GM19025 (cell line): ENCODE measurements around the gene CNMD.

Source experiments
- ATAC-seq: cut with Tn5 transposase; IDR thresholded peaks from one replicate; pipeline ENCODE4 v1.9.1; 2021; ENCODE audit warnings: mild to moderate bottlenecking, low read depth, moderate library complexity; ENCODE audit not compliant: unreplicated experiment

The CNMD gene

DNA sequence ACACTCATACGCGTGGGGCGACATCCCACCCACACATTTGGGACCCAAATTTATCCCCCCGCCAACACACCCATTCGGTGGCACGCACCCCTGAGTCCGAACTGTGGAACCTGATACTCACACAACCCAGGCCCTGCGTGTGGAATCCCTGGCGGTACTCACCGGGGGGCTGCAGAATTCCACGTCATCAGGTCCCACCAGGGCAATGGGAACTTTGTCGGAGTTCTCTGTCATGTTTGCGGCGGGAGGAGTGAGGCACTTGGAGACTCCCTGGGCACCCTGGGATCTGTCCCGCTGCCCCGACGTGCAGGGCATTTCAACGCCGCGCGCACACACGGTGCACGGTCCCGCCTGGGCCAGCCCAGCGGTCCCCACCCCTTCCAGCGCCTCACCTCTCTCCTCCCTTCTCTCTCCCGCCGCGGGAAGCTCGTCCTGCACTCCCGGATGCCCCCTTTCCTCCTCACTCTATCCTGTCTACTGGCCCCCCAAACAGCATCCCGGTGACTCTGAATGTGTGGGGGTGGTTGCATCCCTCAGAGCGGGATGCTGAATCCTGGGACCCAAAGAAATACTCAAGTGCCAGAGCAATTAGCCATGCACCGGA lies at the start of gene CNMD:
TSS of gene CNMD (minus strand) at position 353 of the 604 bp plus-strand sequence. CDS start at position 234, 119 bp downstream.
- no peak for ATAC-seq

DNA sequence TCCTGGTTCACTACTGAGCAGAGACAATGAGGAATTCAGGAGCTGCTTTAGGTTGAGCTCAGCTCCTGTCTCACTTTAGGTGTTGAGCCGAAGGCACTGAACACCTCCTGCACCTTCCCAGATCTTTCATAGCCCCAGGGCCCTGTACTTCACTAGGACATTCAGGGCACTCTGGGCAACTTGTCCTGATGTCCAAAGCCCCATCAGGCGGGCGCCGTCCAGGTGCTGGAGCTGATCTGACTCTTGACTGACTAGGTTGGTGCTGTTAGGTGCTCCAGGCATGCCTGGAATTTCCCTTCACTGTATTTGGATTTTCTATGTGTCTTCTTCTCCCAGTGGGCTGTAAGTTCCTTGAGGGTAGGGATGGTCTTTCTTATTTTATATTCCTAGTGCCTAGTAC lies 48.4 kb upstream of the CNMD start:
- ATAC-seq = no peak

DNA sequence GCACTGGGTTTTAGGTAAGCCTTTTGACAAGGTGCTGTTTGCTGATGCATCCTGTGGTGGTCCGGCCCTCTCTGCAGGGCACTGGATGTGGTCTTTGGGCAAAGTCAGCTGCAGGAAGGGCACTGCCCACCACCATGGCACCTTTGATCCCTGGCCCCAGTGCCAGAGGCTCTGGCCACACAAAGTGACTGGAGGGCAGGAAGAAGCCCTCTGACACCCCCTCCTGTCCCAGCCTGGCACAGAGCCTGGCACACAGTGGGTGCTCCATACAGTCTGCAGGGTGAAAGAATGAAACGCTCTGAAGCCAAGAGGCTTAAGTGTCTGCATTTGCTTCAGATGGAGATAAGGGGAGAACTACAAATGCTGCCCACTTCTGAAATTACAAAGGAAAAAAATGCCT lies 47.6 kb upstream of the CNMD start:
- no peak for ATAC-seq

DNA sequence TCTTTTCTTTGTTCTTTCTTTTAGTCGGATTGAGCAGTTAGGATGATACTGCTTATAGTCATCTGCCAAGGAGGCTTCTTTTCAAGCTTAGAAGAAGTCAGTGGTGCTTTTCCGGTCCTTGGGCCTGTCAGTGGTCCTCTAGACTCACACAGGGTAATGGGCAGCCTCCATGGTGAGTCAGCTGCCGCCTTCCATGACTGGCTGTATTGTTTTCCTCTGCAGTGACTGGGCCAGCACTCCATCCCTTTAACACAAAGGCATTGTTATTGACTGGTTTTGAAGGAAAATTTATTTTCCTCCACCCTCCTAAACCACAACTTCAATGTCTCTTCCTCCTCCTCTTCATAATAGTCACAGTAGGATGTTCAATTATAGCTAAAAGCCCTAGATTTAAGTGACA lies 47.1 kb upstream of the CNMD start:
- no peak for ATAC-seq

DNA sequence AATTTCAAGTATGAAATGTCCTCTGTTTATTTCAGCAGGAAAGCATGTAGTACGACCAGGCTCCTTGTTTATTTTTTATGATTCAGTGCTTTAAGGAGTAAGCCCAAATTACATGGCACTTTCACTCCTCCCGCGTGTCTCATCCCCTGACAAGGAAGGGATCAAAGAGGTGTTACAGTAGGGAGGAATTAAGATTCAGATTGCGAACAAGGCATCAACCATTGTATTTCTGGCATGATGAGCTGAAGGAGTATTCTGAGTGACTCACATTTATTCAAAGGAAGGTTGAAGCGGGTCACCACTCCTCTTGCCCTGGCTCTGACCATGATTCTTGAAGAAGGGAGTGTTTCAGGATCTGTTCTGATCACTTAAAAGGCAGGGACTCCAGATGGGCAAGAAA lies 46.1 kb upstream of the CNMD start:
- ATAC-seq = no peak

DNA sequence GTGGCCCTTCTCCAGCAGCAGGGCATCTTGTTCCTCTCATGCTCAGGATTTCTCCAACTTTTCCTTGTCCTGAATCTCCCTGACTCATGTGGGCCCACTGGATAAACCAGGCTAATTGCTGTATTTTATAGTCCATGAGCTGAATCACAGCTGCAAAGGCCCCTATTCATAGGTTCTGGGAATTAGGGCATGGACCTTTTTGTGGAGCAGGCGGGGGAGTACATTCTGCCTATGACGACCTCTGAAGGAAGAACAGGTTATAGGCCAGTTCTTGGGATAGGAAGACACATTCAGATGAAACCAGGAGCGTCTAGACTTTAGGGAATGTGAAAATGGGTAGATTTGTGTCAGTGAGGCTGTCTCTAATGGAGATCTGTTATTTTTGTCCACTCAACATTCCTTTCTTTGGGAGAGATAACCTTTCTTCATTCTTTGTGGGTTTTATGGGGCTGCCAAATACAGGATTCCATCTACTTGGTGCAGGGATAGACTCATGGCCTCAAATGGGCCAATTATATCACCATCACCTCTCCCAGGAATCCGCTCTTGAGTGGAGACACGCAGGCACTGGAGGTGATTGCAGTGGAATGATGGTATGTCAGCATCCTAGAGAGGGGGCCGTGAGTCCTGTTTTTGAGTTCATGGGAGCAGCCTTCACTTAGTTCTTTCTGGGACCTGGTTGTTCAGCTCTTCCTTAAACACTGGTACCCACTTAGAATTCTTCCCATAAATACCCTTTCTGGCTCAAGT lies 45.1 kb upstream of the CNMD start:
- ATAC-seq = no peak

DNA sequence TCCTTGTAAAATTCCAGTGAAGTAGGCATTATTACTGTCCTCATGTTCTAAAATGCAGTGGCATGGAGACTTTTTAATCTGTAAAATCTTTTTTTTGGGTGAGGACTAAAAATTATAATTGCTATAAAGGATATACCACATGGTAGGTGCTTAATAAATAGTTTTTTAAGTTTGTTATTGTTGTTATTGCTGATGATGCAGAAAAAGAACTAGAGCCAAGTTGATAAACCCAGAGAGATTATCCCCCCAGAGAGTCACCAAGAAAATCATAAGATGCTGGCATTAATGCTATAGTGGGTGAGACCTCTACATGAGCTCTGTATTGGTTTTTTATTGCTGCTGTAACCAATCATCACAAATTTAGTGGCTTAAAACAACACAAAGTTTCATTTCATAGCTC lies 44.3 kb upstream of the CNMD start:
- ATAC-seq = no peak

DNA sequence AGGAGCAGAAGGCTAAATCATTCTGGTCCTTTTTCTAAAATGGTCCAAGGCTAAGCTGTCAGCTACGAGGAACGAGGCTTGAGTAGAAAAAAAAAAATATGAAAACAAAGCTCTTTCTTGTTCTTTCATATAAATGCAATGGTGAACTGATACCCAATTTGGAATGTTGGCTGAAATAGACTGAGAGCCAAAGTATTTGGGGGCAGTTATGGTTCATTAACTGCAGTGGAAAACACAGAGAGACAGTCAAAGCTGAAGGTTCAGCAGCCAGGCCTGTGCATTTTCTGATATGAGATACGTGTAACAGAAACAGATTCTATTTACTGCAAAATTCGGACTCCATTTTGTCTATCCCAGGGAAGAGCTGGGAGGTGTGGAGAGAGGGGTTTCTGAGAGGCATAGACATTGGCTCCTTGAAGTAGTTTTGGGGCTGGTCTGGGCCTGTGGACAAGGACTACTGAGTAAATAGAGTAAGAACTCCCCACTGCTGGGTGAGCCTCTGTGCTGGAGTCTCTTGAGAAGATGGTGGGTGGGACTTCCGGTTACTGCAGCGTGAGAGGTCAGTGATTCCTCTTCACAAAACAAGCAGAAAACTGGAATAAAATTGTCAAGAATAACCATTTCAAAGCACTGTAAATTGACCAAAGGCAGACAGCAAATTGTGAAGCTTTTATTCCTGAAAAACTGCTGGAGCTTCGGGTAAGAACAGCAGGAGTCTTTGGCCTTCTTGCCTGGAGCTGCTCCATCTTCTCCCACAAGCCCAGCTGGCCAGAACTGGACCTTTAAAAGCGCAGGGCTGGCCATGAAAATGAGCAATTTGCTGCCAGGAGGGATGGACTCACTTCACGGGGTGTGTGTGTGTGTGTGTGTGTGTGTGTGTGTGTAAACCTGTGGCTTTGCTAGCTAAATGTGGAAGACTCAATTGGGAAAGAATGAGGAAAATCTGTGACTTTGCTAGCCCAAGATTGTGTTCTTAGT lies 43.1 kb upstream of the CNMD start:
- no peak for ATAC-seq

DNA sequence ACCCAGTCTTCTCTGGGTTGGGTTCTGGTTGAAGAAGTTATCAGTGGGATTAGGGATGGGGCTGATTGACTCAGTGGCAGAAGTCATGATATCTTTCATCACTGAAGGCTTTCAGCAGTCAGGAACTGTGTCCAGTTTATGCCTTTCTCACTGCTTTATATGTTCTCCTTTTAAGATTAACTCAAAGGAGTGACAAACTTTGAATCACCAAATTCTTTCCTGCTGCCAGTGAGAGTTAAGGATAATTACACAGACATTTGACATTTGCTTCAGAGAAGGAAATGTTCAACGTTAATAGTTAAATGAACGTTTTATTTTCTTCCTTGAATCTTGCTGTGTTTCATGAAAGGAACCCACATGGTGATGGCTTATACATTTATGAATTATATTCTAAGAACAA lies 41.0 kb upstream of the CNMD start:
- no peak for ATAC-seq

DNA sequence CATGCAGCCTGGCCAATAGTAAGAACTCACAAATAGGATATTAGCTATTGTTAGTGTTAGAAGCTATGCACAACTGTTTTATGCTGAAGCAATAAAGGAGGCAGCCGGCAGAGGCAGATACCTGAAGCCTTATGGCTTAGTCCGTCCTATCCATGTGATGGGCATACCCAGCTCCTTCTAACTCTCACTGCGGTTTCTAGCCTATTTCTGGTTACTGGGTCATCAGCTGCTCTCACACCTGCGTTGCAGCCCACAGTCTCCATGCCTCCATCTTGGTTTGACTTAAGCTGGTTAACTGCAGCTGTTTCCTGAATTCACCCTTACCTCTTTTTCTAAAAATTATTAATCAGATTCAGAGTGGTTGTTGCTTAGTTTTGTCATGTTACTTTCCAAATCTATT lies 40.5 kb upstream of the CNMD start:
- ATAC-seq = no peak

DNA sequence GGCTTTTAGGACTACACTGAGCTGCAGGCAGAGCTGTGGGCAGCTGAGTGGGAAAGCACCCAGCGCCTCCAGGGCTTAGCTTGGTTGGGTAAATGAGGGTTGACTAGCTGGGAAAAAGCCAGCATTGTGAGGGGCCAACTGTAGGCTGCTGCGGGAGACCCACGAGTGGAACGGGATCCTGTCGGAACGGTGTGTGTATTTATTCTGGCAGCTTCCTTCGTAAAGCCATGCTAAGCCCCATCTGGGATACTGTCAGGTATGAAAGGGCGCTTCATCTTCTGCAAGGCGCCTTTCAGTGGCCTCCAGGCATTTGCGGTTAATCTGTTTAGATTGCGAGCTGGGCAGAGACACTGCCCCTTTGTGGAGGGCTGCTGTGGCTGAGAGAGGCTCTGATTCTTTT lies 39.5 kb upstream of the CNMD start:
- ATAC-seq = no peak

DNA sequence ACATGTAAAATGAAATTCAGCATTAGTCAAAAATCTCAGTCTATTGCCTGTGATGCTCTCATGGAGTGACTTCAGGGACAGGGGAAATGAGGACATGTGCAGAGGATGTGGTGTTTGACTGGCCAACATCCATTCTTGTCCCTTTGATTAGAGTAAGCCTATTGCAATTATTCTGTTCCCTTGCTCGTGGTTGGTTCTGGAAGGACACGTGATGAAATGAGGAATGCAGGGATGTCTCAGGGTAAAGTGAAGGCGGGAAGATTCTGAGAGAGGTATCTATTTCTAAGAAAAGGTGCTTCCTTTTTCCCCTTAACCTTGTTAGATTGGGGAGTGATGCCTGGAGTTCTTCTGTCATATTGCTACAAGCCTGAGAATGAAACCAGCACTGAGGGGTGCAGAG lies 37.1 kb upstream of the CNMD start:
- ATAC-seq = no peak

DNA sequence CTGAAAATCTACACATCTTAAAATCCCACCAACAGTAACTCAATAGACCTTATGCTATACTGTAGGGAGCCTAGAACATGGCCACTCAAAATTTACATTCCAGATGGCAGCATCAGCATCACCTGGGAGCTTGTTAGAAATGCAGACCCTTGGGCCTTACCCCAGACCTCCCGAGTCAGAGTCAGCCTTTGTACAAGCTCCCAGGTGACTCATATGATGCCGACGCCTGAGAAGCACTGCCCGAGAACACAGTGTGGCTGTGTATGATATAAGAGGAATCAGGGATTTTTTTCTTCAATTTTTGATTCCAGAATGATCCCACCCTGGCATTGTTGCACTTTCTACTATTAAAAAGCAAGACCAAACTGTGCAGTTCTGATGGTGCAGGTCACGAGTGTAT lies 35.9 kb upstream of the CNMD start:
- no peak for ATAC-seq

DNA sequence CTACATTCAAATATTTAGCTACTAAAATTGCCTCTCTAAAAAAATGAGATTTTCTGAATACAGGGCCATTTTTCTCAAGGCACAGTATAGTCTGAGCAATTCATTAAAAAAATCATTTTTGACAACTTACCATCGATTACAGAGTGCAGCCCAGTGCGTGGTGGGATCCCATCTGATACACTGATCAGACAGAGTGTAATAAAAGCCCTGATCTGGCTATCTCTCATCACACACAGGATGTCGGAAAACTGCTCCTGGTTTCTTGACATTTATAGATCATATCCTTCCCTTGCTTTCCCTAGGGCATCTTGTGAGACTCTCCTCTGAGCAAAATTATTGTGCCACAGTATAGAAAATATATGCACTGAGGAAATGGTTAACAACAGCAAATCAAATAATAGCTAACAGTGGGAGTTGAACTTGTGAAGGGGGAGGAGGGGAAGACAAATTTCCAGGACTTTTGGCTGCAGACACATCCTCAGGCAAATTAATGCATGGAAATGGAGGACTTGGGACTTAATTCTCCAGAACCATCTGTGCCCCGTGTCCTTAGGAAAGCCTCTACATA lies 28.4 kb upstream of the CNMD start:
- no peak for ATAC-seq

DNA sequence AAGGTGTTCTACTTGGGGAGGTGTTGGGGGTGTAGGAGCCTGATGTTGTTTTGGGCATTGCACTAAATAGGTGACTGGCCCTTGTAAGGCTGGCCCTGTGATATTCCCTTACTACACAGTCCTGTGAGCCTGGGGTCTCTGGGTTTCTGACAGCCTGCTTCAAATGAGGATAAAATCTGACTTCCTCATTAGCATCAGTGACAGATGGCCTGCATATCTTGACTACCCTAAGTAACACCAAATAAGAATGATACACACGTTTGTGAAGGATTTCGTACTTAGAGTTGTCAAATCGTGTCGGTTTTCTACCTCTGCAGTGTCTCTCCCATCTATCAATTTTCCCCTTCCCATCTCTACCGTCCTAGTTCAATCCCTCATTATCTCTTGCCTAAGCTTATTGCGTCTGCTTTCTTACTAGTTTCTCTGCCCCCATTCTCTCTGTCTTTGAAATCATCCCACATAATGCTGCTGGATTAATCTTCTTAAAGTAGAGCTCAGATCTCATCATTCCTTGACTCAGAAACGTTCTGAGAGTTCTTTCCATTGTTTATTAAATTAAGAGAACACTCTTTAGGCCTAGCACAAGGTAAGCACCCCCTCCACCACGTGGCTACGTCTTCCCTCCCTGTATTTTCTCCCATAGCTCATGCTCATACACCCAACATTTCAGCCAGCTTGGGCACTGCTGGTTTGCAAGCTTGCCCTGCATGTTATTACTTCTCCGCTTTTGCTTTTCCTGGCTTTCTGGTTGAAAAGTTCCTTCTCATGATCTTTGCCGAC lies 26.2 kb upstream of the CNMD start:
- ATAC-seq = no peak

DNA sequence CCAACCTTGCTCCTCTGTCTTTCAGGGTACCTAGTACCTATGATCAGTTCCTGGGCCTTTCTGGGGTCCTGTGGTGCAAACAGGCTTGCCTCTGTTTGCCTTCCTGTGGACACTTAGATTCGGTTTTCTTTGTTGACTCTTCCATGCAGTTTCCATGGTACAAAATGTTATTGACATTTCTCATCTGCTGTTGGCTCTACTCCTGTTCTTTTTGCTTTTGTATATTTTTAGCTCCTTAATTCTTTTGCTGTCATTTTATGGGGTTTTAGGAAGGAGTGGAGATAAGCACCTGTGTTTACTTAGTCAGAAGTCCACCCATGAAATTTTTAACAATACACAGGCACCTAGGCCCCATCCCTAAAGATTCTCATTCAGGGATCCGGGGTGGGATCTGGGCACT lies 20.5 kb upstream of the CNMD start:
- ATAC-seq = no peak

DNA sequence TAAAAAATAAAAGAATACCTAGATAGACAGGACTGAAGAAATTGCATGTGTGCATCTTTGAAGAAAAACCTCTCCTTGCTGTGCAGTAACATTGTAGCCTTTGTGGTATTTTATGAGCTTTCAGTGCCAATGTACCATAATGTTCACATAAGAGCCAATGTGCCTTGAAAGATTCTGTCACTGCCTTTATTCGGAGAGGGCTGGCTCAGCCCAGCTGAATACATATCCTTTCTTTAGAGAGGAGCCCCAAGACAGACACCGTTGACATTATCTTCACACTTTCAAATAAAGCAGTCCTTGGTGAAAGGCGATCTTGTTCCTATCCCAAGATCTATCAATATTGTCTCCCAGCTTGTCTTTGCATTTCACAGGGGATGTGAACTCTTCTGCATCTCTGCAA lies 18.5 kb upstream of the CNMD start:
- no peak for ATAC-seq

DNA sequence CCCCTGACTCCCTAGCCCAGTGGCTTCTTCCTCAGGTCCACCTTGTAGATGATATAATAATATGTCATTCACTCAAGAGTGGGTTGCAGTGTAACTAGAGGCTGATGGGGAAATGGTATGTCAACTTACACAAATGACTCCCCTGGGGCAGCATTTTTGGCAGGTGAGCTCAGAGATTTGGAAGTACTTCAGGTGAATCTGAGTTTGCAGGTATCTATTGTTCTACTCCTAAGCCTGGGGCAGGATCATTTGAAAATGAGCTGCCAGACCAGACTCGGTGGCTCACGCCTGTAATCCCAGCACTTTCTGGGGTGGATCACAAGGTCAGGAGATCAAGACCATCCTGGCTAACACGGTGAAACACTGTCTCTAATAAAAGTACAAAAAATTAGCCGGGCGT lies 11.6 kb upstream of the CNMD start:
- ATAC-seq = no peak

DNA sequence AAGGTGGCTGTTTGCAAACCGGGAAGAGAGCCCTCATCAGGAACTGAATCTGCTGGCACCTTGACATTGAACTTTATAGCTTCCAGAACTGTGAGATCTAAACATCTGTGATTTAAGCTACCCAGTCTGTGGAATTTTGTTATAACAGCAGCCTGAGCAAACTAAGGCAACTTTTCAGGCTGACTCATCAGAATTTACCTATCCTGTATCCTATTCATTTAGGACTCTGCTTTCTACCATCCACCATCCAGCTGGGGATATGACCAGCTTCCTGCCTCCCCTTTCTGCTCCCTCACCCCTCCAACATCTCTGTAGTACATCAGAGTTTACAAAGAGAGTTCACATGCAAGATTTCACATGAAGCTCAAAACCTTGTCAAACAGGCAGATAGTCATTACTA lies 11.1 kb upstream of the CNMD start:
- no peak for ATAC-seq

DNA sequence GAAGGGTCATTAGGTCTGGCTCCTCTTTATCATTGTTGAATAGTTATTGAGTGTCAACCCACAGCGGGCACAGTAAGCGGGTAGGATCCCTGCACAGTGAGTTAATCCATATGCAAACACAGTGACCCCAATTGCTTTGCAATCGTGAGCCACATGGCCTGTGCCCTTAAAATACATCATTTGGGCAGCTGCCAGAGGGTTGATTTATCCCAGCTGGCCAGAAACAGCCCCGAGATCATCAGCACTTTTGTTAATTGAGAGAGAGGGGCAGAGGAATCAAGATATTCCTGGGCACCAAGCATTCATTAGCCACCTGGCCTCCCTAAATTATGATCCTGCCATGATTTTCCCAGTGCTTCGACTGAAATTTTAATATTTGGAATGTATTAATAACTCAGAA lies 9.8 kb upstream of the CNMD start:
- no peak for ATAC-seq
